Activated T-helper 1 cell treated with Interleukin-2 at 50 U/mL for 16 hours (primary cell): ENCODE results near the gene NEDD4.
"Not testable (repeated sequence)": the region's sequence is repeated elsewhere in the genome, so short reads cannot be mapped to it uniquely, and the experiment has no call there.

Experiments used
- DNase-seq: peaks from one replicate; pipeline ENCODE4 v3.0.0-alpha.2; 2020; ENCODE audit warnings: low read depth

NEDD4 gene

DNA sequence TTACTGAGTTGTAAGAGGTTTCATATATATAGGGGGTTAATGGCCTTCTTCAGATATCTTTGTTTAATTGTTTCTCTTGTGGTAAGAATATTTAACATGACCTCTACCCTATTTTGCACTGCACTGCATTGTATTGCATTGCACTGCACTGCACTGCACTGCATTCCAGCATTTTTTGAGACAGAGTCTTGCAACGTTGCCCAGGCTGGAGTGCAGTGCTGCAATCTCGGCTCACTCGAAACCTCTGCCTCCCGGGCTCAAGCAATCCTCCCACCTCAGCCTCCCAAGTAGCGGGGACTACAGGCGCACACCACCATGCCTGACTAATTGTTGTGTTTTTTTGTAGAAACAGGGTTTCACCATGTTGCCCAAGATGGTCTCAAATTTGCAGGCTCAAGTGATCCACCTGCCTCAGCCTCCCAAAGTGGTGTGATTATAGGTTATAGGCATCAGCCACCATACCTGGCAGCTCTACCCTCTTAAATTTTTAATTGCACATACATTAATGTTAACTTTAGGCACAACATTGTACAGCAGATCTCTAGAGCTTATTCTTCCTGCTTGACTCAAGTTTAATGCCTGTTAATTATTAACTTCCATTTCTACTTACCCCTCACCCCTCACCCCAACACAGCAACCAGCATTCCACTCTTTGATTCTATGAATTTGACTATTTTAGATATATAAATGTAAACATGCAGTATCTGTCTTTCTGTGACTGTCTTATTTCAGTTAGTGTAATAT, 38.4 kb downstream of the NEDD4 start:
- no peak for DNase-seq

DNA sequence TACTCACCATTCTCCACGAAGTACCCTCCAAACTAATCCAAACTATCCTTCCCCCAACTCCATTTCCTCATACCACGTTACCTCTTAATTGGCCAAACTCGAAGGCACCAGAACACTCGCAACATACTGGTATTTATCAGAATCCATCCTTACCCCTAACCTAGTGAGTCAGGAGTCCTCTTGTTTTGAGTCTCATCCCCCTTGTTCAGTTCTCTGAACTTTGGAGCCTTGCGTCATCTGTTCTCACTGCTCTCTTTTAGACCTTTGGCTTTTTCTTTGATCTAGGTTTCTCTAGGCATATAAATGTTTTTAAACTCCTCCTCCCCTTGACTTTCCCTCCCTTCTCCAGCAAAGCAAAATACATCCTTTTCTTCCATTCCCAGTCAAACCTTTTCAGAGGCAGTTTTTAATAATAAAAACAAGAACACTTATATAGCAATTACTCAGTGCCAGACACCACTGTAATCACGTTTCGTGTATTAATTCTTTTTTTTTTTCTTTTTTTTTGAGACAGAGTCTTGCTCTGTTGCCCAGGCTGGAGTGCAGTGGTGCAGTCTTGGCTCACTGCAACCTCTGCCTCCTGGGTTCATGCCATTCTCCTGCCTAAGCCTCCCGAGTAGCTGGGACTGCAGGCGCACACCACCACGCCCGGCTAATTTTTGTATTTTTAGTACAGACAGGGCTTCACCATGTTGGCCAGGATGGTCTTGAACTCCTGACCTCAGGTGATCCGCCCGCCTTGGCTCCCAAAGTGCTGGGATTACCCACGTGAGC, 40.7 kb downstream of the NEDD4 start:
- DNase-seq, result not testable (repeated sequence)

DNA sequence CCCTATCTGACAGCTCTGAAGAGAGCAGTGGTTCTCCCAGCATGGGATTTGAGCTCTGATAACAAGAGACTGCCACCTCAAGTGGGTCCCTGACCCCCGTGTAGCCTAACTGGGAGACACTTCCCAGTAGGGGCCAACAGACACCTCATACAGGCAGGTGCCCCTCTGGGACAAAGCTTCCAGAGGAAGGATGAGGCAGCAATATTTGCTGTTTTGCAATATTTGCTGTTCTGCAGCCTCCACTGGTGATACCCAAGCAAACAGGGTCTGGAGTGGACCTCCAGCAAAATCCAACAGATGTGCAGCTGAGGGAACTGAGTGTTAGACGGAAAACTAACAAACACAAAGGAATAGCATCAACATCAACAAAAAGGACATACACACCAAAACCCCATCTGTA, 48.8 kb downstream of the NEDD4 start:
- DNase-seq, result not testable (repeated sequence)

DNA sequence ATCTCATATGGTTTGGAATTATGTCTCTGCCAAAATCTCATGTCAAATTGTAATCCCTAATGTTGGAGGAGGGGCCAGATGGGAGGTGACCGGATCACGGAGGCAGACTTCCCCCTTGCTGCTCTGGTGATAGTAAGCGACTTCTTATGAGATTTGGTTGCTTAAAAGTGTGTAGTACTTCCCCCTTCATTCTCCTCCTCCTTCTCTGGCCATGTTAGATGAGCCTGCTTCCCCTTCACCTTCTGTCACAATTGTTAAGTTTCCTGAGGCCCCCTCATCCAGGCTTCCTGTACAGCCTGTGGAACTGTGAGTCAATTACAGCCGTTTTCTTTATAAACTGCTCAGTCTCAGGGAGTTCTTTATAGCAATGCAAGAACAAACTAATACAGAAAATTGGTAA, 51.1 kb downstream of the NEDD4 start:
- no peak for DNase-seq

DNA sequence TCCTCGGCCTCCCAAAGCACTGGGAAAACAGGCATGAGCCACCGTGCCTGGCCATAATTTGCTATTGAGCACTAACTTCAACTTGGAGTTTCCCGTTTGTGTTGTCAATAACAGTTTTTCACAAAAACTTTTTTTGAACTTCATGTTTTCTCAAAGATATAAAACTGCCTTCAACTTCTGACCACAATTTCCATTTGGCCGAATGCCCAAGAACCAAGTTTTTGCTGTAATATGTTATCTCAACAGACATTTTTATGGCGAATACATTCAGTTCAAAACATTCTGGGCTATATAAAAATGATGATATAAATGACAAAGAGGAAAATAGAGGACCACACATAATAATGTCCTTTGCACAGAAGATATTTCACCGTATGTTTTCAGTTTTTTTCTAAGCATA, 56.4 kb downstream of the NEDD4 start:
- no peak for DNase-seq

DNA sequence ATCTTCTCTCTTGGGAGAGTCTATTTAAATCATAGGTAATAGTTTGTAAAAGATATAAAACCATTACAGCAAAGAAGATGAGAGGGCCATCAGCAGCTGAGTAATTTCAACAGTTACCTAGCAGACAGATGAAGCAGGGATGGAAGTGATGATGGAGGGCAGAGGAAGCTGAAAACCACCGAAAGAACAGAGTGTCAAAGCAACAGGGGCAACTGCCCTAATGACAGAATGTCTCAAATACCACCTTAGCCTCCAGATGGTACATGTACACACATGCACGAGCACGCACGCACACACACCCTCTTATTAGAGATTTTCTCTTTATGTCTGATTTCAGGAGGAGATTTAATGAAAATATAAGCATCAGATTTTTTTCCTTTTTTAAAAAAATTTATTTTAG, 64.5 kb downstream of the NEDD4 start:
- no peak for DNase-seq

DNA sequence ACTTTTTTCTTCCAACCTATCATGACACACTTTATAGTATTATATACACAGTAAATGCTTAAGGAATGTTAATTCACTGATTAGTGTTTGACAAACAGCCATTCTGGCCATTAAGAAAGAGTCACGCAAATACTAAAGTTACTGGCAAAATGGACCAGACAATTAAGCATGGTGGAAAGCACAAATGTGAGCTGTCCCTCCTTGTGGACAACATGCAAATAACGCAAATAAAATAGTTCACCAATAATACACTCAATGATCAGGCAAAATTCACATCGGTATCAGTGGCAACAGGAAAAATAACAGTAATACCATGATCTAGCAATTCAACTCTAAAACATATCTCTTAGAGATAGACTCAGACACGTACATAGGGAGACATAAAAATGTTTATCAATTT, 71.7 kb downstream of the NEDD4 start:
- DNase-seq, result no peak

DNA sequence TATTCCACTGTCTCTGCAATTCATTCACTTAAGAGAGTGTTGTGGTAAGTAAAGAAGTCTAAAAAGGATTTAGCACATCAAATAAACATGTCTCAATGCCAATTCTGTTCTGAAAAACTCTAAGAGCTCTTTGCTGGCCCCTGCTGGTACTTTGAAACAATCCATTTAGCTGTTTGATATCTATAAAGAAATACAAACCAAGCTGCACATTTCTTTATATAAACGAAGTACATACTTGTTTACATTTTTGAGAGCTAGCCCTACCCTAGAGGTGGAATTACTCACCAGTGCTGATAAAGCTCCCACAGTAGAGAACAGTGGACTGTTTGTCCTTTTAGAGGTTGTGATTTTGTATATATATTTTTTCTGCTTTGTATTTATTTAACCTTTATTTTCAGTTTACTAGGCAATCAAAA, 75.5 kb downstream of the NEDD4 start:
- DNase-seq, result no peak

DNA sequence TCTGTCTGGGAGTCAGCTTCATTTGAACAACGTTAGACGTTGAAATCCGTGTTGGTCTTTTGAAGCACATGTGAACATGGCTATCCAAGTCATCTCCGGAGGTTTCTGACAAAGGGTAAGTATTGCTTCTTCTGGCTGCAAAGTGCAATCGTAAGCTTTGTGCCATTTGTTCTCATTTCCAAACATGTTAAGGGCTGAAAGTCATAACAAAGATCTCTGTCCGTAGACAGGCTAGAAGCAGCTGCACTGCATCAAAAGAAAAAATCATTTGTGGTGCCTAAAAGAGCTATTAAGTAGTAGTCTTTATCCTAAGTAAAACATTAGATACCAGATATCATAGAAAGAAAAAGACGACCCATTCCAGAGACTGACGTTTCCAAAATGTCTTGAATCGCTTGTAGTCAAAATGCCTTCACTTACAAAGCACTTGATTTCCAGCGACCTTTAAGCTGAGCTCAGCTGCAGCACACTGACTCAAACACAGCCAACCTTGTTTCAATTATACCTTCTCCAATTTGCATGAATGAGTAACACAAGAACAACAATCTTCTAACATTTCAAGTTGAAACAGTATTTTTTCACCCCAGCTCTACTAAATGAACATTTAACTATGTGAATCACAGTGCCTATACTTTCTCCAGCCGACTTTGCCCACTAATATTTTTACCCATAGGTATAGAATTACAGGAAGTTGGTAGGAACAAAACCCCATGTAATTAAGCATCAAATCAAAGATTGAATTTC, 76.6 kb downstream of the NEDD4 start:
- DNase-seq, result no peak

DNA sequence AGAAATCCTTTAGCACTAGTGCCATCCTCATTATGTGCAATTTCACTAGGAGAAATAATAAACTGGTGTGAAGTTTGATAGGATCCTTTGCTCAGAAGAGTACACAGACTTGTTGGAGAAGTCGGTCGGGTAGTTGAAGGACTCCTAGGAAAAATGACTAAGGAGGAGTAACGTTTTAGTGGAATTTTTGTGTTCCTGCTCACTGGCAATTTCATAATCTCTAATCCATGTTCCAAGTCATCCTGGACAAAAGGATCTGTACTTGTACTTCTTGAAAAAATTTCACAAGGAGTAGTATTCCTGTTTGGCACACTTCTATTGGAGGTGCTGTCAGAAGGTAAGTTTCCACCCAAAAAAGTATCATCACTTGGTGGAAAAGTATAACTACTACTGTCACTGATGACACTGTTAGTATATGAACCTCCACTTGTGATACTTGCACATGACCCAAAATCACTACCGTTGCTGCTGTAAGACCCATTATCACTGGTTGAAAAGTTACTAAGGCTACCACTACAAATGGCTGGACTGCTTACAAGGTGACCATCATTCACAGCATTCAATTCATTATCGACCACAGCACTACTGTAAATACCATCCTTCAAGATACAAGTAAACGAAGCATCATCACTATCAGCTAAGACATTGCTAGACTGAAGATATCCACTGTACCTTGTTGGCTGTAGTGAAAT, 77.4 kb downstream of the NEDD4 start:
- DNase-seq, result no peak

DNA sequence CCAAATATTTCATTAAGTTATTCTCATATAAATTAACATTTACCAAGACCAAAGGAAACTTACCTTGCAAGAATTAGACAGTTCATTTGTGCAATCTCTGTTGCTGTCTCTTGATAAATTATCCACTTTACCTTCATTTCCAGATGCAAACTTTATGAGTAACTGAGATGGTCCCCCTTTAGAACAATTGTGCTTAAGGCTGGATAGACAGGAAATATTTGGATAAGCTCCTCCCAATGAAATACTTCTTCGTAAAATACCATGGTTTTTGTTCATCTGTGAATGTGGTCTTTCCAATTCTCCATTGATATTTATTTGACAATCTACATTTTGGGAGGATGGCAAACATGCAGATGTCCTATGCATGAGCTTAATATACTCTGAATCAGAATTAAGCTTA, 78.2 kb downstream of the NEDD4 start:
- DNase-seq, result no peak

DNA sequence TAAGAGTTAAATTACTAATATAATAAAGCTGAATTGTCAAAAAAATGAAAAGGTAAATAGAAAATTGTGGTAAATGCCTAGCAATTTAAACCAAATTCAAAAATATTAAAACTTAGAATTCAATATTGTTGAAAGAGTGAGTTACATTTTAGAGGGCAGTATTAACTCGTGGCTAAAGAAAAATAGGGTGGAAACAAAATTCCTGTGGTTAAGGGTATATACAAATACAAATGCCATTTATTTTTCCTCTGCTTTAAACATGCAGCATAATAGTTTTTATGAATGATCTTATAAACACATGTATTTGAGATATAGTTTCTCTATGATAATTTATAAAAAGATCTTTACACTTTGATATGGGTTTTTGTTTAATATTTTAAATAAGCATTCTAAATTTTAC, 79.0 kb downstream of the NEDD4 start:
- DNase-seq, result no peak

DNA sequence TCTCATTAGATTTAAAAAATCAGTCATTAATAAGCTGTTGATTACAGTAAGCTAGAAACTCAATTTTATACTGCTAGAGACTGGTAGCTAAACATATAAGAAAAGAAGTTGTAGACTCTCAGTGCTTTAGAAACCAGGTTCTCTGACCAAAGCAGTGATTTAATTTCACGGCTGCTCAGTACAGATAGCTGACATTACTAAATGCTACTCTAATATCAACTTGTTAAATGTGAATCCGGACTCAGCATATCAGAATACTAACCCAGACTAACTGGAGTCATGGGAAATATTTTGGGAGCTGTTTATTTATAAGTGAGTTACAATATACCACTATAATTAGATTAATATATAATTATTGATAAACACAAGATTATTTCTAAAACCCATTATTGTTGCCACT, 80.4 kb downstream of the NEDD4 start:
- DNase-seq, result no peak

DNA sequence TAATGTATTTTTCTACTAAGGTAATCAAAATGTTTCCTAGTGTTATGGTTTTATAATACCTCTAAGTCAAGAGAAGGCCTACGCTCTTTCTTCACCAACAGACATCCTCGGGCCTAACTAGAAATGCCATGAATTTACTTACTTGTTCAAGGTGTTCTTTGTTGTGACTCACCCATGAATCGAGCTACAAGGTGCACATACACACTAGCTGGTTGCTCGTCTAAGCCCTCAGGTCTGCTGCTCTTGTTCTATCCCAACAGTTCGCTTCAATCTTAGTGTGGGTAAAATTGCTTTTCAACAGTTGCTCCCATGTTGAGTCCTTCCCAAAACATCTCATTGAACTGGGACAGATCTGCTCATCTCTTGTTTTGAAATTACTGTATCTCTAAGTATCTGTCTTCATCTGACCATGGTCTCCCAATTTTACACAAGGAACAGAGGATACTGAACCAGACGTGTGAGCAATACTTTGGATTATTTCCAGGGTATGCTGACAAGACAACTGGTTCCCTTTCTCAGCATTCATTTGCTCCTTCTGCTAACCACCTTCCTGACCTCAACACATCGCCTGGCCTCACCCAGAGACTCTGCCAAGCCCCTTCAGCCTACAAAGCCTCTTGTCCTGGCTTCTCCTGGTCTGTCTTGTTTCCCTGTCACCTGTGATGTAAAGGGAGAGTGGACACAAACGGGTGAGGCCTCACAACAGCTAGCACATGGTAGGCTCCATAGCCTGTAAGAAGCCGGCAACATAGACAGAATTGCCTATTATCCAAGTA, 84.2 kb downstream of the NEDD4 start:
- no peak for DNase-seq

DNA sequence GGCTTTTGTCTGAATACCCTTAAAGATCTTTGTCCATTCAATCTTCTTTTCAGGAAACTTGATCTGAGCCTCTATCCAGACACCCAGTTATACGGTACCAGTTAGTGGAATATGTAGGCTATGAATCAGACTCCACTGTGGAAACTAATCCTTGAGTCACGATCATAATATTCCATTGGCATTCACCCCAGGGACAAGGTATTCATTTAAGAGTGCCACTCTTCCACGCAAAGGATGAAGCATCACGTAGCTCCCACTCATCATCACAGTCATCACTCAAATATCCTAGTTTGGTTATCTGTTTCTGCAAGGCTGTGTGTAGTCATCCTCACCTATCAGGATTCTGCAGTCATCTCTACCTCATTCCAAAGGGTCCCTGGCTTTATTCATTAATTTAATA, 85.6 kb downstream of the NEDD4 start:
- no peak for DNase-seq

DNA sequence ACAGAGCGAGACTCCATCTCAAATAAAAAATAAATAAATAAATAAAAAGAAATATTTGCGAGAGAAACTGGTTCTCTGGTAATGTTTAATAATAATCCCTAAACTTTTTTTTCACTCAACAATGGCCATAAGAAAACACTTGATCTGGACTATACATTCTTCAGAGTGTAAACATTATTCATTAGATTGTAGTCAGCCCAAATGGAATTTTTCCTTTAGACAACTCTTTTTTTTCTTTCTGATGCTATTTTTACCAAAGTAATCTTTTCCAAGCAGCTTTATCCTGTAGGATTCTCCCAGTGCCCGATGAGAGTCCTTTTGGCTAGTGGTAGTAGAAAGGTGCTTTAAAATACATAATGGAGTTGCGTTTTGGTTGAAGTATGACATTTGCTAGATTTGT, 90.4 kb downstream of the NEDD4 start:
- DNase-seq, result no peak

DNA sequence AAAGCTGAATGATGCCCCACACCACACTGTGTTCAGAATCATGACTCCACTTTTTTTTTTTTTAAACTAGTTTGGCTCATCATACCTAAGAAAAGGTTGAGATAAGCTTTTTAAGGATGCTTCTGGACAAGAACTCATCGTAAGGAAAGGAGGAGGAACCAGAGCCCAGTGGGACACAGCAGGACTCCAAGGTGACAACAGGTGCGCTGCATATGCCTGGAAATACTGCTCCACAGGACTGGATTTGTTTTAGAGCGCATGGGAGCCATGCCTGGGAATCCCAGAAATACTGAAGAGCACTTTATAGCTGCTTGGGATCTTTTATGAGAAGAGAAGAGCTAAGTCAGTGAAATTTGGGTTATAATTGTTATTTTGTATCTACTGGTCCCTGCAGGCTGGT, 93.4 kb downstream of the NEDD4 start:
- no peak for DNase-seq

DNA sequence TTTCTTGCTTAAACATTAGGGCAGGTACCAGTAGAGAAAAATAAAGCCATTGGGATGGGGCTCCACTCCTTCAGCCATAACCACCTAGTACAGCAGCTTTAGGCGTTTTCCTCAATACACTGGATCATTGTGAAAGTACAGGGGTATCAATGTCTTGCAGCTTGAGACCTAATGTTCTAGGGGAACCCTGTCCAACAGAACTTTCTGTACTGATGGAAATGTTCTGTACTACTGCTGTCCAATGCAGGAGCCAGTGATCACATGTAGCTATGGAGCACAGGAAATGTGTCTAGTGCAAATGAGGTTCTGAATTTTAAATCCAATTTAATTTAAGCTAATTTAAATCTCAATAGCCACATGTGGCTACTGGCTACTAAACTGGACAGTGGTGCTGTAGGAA, 93.9 kb downstream of the NEDD4 start:
- no peak for DNase-seq

DNA sequence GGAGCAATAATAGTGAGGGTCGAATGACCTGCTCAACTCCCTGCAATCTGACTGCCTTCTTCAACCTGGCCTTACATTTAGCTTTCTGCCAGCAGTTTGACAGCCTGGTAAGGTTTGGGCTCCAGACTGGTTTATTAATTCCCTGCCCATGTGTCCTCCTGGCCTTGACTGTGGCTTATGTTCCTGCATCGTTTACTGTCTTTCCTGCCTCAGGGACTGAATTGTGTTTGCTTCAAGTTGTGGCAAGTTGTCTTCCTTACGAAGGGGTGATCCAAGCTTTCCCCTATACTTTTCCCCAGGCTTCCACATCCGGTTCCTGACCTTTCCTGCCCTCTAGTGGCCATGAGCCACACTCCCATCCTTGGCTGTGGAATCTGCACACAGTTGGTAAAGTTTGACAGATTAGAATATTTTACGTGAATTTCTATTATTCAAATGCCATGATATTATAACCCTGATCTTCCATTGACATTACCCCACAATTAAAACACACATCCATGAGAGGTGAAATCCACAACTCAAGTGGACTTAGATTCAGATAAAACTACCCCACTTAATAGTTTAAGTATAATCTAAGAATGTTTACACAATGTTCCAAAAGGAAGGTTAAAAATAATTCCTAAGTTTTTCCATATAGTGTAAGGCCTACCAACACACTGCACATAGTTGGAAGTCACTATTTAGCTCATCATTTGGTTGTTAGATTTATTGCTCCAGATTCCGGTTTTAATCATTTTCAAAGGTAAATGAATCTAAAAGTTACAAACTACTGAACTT, 95.7 kb downstream of the NEDD4 start:
- DNase-seq, result no peak

DNA sequence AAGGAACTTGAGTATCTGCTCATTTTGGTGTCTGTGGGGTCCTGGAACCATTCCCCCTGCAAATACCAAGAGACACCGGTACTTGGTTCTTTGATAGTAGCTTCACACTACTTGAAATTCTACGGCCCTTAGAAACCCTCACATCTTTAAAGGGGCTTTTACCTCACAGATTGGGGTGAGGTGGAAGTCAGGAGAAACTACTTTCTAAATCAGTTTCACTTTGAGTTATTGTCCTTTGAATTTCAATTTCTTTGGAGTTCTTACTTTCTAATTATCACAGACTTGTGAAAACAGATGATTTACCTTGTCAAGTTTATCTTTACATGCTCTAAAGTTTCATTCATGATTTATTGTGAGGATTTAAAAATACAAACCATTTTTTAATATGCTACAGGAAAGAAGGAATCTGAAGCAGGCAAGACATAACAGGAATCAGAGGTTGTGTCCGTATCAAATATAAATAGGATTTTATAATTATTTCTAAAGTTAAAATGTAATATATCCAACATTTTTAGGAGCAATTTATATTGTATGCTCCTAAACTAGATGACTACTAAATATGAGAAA, 98.9 kb downstream of the NEDD4 start:
- no peak for DNase-seq

DNA sequence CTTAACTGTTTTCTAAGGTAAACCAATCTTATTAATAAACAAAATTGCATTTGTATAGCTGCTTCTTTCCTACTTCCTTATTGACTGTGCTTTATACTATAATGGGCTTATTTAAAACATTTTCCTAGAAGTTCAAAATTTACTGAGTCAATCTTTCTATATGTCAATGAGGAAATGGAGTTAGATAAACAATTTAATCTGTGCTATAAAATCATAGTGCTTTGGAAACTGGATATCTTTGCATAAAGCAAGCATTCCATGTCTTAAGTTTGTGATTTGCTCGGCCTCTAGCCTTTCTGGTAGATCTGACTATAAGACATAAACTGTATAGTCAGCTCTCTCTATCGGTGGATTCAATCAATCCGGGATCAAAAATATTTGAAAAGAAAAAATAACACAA, 99.6 kb downstream of the NEDD4 start:
- no peak for DNase-seq
